ENCODE data around the gene CAPNS2.
"Not testable (repeated sequence)": the region's sequence is repeated elsewhere in the genome, so short reads cannot be mapped to it uniquely, and the experiment has no call there.

The CAPNS2 gene

DNA sequence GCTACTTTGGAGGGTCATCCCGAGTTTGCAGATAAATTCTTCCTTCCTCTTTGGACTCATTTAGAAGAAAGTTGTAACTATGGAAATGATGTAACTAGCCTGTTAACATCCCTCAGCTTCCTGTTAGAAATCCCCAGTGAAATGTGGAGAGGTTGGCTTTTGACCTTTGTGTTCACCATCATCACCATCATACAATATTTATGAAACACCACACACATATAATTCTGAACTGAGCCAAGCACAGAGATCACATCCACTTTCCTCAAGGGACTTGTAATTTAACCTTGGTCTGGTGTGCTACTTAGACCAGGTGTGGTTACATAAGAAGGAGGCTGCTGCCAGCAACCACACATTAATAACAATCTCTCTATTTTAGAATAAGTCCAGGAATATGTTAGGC lies 2.5 kb downstream of the CAPNS2 start:
- DNase-seq: no peak

DNA sequence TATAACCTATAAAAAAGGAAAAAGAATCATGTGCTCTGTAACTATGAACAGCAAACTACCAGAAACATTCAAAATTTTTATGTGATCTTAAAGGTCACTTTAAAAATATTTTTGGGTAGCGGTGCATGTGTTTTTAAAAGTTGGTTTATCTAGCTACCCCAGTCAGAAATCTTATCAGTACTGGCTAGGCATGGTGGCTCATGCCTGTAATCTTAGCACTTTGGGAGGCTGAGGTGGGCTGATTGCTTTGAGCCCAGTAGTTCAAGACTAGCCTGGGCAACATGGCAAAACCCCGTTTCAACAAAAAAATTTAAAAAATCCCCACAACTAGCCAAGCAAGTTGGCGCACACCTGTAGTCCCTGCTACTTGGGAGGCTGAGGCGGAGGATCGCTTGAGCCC lies 3.7 kb downstream of the CAPNS2 start:
- DNase-seq: no peak

DNA sequence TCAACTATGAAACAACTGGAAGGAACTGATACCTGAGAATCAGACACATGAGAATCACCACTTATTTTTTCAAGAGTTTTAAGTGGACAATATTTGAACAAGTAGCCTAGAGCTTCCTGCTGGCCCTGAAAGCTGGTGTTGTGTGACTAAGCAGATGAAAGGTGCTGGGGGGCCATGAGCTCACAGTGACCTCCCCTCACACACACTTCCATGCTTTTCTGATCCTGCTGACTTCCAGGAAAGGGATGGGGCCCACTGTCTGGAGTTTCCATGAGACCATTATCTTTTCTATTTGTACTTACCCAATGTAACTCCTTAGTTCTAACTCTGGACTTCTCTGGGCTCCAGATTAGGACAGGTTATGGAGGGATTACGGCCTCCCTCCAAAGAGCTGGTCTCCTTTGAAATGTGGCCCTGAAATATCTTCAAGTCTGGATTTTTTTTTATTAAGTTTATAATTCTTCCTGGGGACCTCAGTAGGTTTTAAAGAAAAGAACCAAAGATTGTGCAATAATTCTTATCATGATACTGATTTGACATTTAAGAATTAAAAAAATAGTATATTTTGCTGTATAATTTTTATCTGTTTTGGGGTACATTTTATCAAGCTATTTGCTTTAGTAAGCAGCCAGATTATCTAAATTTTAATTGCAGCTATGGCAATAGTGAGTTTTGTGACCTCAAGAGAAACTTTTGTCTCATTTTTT lies 4.9 kb downstream of the CAPNS2 start:
- no peak for DNase-seq

DNA sequence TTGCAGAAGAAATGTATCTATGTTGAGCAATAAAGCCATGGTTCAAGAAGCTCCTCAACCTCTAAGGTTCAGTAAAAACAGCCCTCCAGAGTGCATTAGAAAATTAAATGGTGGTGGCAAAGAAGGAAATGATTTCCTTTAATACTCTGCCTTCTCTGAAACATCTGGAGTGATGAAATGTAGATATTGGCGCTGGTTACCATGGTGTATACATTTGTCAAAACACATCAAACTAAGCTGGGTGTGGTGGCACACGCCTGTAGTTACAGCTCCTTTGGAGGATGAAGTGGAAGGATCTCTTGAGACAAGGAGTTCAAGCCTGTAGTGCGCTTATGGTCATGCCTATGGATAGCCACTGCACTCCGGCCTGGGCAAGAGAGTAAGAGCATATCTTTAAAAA lies 6.0 kb downstream of the CAPNS2 start:
- DNase-seq: no peak

DNA sequence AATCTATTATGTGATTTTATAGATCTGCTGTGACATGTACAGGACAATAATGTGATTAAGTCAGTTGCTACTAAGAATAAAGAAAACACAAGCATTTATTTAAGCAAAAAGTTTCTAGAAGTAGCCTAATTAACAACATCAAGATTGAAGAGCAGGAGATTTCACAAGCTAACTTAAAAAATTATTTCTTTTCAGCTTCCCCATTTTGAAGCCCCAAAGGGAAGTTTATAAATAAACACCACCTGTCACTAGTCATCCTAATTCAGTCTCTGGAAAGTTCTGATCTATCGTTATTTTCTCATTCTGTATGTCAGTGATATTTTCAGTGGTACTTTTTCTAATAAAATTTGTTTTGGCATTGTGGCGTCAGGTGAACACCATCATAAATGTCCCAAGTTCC lies 8.3 kb downstream of the CAPNS2 start:
- no peak for DNase-seq

DNA sequence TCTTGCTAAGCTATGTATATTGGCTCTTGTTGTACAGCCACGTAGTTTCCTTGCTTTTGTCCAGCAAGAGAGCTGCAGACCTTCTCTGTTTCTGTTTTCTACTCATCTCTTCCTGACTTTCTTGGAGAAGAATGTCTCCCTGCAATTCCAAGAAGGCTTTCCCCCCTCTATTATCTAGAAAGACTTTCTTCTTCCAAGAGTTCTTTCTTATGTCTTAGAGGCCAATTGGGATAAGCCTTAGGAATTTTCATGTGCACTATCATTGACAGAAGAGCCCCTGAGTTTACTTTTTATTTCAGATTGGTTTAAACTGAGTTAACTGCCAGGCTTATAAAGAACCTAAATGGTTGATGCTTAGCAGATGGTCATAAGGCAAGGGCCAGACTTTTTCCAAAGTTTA lies 9.0 kb downstream of the CAPNS2 start:
- no peak for DNase-seq

DNA sequence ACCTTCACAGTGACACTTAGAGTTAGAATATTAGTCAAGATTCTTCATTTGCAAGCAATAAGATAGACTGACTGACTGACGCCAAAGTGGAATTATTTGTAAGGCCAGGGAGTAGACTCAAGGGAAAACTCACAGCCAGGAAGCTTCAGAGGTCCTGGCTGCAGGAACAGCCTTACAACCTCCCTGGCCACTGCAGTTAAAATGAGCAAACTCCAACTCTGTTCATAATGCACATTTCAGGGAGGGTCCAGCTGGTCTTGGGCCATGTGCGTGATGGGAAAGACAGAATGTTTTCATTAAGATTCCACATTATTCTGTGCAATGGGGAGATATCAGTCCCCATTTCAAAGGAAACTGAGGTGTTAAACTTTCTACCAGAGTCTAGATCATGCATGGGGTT lies 9.9 kb downstream of the CAPNS2 start:
- DNase-seq: no peak

DNA sequence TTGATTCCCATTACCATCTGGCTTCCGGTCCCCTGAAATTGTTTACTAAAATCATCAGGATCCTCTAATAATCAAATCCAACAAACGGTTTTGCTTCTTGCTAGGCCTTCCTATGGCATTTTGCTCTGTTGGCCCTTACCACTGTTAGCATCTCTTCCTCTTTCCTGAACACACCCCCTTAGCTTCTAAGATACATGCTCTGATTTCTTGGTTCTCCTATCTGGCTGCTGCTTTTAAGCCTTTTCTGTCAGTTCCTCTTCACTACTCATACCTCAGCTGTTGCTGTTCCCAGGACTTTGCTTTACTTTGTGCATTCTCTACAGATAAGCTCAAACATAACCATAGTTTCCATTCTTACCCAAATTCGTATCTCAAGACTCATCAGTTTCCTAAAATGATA lies 11.4 kb downstream of the CAPNS2 start:
- DNase-seq: no peak

DNA sequence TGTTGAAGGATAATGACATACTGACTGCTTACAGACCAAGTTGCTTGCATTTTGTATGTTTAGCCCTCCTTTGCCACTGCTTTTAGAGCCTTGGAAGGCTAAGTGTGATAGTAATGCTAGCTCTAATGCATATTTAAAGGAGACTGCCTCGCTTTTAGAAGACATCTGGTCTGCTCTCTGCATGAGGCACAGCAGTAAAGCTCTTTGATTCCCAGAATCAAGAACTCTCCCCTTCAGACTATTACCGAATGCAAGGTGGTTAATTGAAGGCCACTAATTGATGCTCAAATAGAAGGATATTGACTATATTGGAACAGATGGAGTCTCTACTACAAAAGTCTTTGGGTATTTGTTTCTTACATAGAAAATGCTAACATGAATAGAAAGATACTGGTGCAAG lies 19.1 kb downstream of the CAPNS2 start:
- no peak for DNase-seq

DNA sequence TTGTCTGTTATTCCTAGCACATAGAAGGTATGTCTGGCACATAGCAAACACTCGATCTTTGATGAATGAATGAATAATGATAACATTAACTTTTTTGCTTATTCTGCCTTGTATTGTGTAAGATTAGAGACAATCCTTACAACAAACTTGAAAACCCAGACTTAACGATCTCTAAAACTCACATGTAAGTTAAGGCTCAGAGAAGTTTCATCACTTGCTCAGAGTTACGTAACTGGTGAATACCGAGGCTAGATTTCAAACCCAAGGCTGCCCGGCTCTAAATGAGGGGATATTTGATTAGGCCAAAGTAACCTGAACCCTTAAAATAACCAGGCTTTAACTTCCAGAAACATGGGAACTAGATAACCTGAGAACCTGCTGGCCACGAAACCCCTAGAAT lies 22.3 kb downstream of the CAPNS2 start:
- no peak for DNase-seq

DNA sequence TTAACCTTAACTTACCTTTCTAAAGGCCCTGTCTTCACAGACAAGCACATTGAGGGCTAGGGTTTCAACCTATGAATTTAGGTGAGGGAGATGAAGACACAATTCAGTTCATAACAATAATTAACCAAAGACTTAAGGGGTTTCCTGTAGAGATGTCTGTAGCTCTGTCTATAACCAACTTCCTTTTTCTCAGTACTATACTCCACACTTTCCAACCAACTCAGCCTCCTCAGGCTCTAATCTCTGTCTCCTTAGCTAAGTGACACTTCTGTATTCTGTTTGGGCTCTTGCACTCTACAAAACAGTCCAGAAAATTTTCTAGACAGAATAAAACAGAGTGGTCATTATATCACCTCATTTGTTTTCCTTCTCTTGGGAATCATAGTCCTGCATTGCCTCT lies 25.8 kb downstream of the CAPNS2 start:
- no peak for DNase-seq

DNA sequence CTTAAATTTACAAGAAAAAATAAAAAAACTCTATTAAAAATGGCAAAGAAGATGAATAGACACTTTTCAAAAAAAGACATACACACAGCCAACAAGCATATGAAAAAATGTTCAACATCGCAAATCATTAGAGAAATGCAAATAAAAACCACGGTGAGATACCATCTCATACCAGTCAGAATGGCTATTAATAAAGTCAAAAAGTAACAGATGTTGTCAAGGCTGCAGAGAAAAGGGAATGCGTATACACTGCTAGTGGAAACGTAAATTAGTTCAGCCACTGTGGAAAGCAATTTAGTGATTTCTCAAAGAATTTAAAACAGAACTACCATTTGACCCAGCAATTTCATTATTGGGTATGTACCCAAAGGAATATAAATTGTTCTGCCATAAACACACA lies 31.4 kb downstream of the CAPNS2 start:
- no peak for DNase-seq

DNA sequence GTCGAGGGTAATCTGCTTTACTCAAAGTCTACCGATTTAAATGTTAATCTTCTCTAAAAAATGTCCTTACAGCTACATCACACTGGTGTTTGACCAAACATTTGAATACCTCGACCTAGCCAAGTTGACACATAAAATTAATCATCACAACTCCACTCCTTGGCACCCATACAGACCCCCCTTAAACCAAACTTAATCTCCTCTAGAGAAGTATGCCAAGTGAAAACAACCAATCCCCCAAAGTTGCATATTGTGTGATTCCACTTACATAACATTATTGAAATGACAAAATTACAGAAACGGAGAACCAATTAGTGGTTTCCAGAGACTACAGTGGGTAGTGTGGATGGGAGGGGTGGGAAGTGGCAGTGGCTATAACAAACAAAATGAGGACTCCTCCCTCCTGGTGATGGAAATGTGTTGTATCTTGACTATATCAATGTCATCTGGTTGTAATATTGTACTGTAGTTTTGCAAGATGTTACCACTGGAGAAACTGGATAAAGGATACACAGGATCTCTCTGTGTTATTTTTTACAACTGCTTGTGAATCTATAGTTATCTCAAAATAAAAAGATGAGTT lies 39.4 kb downstream of the CAPNS2 start:
- DNase-seq: no peak

DNA sequence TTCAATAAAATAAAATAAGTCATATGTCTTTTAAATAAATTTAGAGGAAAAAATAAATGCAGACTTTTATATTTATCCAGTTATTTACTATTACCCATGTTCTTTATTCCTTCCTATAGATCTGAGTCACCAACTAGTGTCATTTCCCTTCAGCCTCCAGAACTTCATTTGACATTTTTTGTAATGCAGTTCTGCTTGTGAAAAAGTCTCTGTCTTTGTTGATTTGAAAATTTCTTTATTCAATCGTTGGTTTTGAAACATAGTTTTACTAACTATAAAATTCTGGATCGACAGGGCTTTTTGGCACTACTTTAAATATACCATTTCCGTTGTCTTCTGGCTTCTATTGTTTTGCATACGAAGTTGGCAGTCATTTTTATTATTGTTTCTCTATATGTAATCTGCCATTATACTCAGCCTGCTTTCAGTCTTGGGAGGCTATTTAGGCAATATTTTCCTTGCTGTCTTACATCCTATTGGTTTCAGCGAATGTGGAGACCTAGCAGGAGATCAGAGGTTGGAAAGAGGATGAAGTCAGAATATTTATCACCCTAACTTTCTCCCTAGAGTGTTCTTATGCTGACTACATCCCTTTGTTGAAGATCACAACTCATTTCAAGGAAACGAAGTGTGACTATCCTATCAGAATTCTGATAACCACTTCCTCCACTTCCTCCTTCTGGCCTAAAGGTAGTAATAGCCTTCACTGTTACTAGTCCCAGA lies 47.3 kb downstream of the CAPNS2 start:
- no peak for DNase-seq

DNA sequence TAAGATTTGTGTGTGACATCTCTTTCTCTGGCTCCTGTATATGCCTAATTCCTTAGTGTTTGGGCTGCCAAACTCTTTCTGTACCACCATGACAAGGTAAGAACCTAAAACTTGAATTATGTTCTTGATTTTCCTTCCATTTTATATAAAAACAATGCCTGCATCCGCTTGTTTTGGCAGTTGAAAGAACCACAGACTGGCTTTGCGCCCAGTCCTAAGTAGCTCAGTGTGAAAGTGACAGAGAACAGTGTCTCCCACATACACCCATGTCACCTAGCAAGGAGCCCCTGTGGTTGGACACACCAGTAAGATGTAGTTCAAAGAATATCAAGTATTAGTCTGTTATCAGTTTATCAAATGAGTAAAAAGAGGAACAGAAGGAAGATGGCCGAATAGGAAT lies 48.6 kb downstream of the CAPNS2 start:
- DNase-seq: no peak

DNA sequence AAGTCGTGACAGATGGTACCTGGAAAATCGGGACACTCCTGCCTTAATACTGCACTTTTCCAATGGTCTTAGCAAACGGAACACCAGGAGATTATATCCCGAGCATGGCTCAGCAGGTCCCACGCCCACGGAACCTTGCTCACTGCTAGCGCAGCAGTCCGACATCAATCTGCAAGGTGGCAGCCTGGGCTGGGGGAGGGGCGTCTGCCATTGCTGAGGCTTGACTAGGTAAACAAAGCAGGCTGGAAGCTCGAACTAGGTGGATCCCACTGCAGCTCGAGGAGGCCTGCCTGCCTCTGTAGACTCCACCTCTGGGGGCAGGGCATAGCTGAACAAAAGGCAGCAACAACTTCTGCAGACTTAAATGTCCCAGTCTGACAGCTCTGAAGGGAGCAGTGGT lies 49.2 kb downstream of the CAPNS2 start:
- DNase-seq: not testable (repeated sequence)
